HEK293 (cell line): Measurements from ENCODE around the gene LNPEP.

Source experiments
- CTCF ChIA-PET: fragments of 350-600 bp; formaldehyde crosslinking; extraction: SDS; loops from one replicate; lab custom pipeline; 2021; ENCODE audit warnings: antibody characterized with exemption; lab: Yijun Ruan, JAX
- POLR2A ChIA-PET: fragments of 300-600 bp; formaldehyde crosslinking; extraction: SDS; loops from one replicate; lab custom pipeline; 2020; ENCODE audit warnings: antibody characterized with exemption, inconsistent platforms; lab: Yijun Ruan, JAX
- H3K27ac ChIP-seq: fragments of 200-500 bp; sonication (Bioruptor generic); 2 replicates; pipeline ENCODE4 v1.5.1; 2014; ENCODE audit warnings: low read depth, low read length, control low read depth, inconsistent platforms; ENCODE audit errors: extremely low read depth
- H3K36me3 ChIP-seq, 2 experiments: fragments of 200-500 bp in 1 of 2; sonication (Bioruptor generic) in 1 of 2; 1 replicate in 1 of 2; 2 replicates in 1 of 2; pipeline ENCODE4 v1.5.1; 2014 to 2017; ENCODE audit warnings: inconsistent platforms in 2 of 2, low read length in 2 of 2; ENCODE audit not compliant: control insufficient read depth in 2 of 2, insufficient read depth in 1 of 2
- H3K4me1 ChIP-seq: fragments of 200-500 bp; sonication (Bioruptor generic); 2 replicates; pipeline ENCODE4 v1.5.1; 2014; ENCODE audit warnings: mild to moderate bottlenecking, low read length, inconsistent platforms; ENCODE audit not compliant: control insufficient read depth, insufficient read depth
- H3K4me3 ChIP-seq: 2 replicates; pipeline ENCODE4 v1.5.1; 2011; ENCODE audit warnings: low read depth, mild to moderate bottlenecking, control low read depth, low read length, moderate library complexity
- H3K9me3 ChIP-seq: fragments of 200-500 bp; sonication (Bioruptor generic); 2 replicates; pipeline ENCODE4 v1.5.1; 2014; ENCODE audit warnings: low read depth, low read length, inconsistent platforms; ENCODE audit not compliant: control insufficient read depth, insufficient read depth
- GFI1B ChIP-seq: fragments of 450-650 bp; formaldehyde crosslinking; IDR thresholded peaks from 2 replicates; pipeline ENCODE4 v1.5.1; 2016; ENCODE audit warnings: missing biosample characterization, missing genetic modification characterization
- HOXC10 ChIP-seq: sonication (generic); formaldehyde crosslinking; IDR thresholded peaks from 2 replicates; pipeline ENCODE4 v1.8.1; 2023; ENCODE audit warnings: mild to moderate bottlenecking, missing genetic modification reagents
- OSR2 ChIP-seq: fragments of 450-650 bp; formaldehyde crosslinking; IDR thresholded peaks from 2 replicates; pipeline ENCODE4 v1.5.1; 2016; ENCODE audit warnings: missing biosample characterization, missing genetic modification characterization
- REPIN1 ChIP-seq: fragments of 450-650 bp; formaldehyde crosslinking; IDR thresholded peaks from 2 replicates; pipeline ENCODE4 v1.5.1; 2017; ENCODE audit warnings: missing biosample characterization, missing genetic modification characterization, low read depth
- ZBTB20 ChIP-seq: fragments of 450-650 bp; formaldehyde crosslinking; IDR thresholded peaks from 2 replicates; pipeline ENCODE4 v1.5.1; 2016; ENCODE audit warnings: missing biosample characterization, missing genetic modification characterization
- ZFP37 ChIP-seq: fragments of 450-650 bp; formaldehyde crosslinking; IDR thresholded peaks from 2 replicates; pipeline ENCODE4 v1.5.1; 2016; ENCODE audit warnings: missing biosample characterization, missing genetic modification characterization
- ZFP69B ChIP-seq: fragments of 450-650 bp; formaldehyde crosslinking; IDR thresholded peaks from 2 replicates; pipeline ENCODE4 v1.5.1; 2016; ENCODE audit warnings: missing biosample characterization, missing genetic modification characterization
- ZIC2 ChIP-seq: fragments of 450-650 bp; formaldehyde crosslinking; IDR thresholded peaks from 2 replicates; pipeline ENCODE4 v1.5.1; 2016; ENCODE audit warnings: missing biosample characterization, missing genetic modification characterization
- ZNF133 ChIP-seq: fragments of 450-650 bp; formaldehyde crosslinking; IDR thresholded peaks from 2 replicates; pipeline ENCODE4 v1.5.1; 2016; ENCODE audit warnings: missing biosample characterization, missing genetic modification characterization
- ZNF175 ChIP-seq: fragments of 450-650 bp; formaldehyde crosslinking; IDR thresholded peaks from 2 replicates; pipeline ENCODE4 v1.5.1; 2016; ENCODE audit warnings: missing biosample characterization, missing genetic modification characterization
- ZNF404 ChIP-seq: fragments of 450-650 bp; formaldehyde crosslinking; IDR thresholded peaks from 2 replicates; pipeline ENCODE4 v1.5.1; 2017; ENCODE audit warnings: missing biosample characterization, missing genetic modification characterization
- ZNF473 ChIP-seq: fragments of 450-650 bp; formaldehyde crosslinking; IDR thresholded peaks from 2 replicates; pipeline ENCODE4 v1.5.1; 2017; ENCODE audit warnings: missing biosample characterization, missing genetic modification characterization
- ZNF521 ChIP-seq: fragments of 450-650 bp; formaldehyde crosslinking; IDR thresholded peaks from 2 replicates; pipeline ENCODE4 v1.5.1; 2017; ENCODE audit warnings: missing biosample characterization, mild to moderate bottlenecking, missing genetic modification characterization
- ZNF585B ChIP-seq: fragments of 450-650 bp; formaldehyde crosslinking; IDR thresholded peaks from 2 replicates; pipeline ENCODE4 v1.5.1; 2016; ENCODE audit warnings: missing biosample characterization, missing genetic modification characterization
- ZNF610 ChIP-seq: fragments of 450-650 bp; formaldehyde crosslinking; IDR thresholded peaks from 2 replicates; pipeline ENCODE4 v1.5.1; 2016; ENCODE audit warnings: missing biosample characterization, missing genetic modification characterization, borderline replicate concordance
- ZNF677 ChIP-seq: fragments of 450-650 bp; IDR thresholded peaks from 2 replicates; pipeline ENCODE4 v1.5.0; 2018; ENCODE audit warnings: missing biosample characterization, mild to moderate bottlenecking, missing genetic modification characterization, moderate library complexity
- ZNF701 ChIP-seq: fragments of 450-650 bp; formaldehyde crosslinking; IDR thresholded peaks from 2 replicates; pipeline ENCODE4 v1.5.1; 2016; ENCODE audit warnings: missing biosample characterization, missing genetic modification characterization
- ZSCAN23 ChIP-seq: fragments of 450-650 bp; formaldehyde crosslinking; IDR thresholded peaks from 2 replicates; pipeline ENCODE4 v1.5.1; 2016; ENCODE audit warnings: missing biosample characterization, missing genetic modification characterization
- TF ChIP-seq, protein P1 (sequence below): fragments of 450-650 bp; formaldehyde crosslinking; IDR thresholded peaks from 2 replicates; pipeline ENCODE4 v1.5.0; 2017; ENCODE audit warnings: missing biosample characterization, missing genetic modification characterization, borderline replicate concordance
- TF ChIP-seq, protein P2 (sequence below): fragments of 450-650 bp; formaldehyde crosslinking; IDR thresholded peaks from 2 replicates; pipeline ENCODE4; 2016; ENCODE audit warnings: missing biosample characterization, missing genetic modification characterization

LNPEP gene

DNA sequence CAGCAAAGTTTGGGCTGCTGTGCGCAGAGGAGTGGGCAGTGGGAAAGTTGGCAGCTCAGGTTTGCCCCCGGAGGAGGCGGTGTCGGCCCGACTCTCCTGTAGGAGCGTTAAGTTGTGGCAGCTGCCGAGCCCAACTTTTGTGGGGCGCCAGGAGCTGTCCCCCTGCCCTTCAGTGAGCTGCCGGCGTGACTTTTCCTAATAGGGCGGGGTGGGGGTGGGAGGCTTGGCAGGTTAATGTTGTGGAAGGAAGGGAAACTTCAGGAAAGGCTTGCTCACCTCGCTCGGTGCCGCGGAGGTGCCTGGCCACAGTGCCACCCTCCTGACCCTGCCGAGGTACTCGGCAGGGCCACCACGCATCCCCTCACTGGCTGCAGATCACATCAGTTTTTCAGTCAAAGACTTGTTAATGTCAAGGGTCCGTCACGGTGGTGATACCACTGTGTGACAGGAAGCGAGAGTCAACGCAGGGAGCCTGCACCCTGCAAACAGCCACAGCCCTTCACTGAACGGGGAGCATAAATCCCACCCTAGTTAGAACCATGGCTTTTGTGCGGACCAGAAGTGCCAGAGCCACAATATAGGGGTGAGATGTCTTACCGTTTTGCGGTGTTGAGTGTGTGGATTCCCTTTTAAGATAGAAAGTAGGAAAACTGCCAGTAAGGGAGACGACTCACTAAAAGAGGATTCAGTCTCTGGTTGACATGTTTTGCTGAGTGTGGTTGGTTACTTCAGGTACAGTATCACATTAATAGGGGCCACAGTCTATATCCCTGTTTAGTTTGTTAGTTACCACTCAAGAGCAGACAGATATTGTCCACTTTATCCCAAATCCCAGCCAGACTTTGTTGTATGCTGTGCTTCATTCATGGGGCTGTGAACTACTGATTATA is 796 bp downstream of the LNPEP start (continued):
- TF ChIP-seq ZBTB20 (tag by site-specific recombination) (peak; percentile 45; the same call in 1 of the 2 replicates), ZFP69B (peak; percentile 42; the same call in 1 of the 2 replicates), ZIC2 (peak; percentile 62; the same call in 1 of the 2 replicates), ZFP37 (0 out of 2 replicates have a peak, but pooled peaks have one; percentile 32), ZNF610 (tag by site-specific recombination) (no peak)

DNA sequence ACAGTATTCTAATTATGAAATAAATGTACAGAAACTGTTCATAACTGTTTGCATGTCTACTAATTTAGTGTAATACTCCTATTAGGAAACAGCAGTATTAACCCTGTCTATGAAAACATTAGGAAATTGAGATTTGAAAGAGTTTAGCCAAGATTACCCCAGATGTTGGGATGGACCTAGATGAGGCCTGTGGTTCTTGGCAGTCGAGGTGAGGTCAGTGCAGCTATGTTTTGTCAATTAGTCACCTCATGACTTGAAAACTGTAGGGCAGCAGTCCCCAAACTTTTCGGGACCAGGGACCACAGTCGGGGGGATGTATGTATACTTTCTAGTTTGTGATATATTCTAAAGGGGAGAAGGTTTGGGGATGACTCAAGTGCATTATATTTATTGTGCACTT is 4.7 kb downstream of the LNPEP start:
- ChIA-PET CTCF (interaction anchor here (2.8 kb wide), 1 partner anchor 71 kb away, joined by 10 read pairs; no protein-coding TSS in a partner anchor), POLR2A (no interaction called here)
- Histone ChIP-seq H3K9me3 (no peaks in the 10 kb centered on the region), H3K27ac (no peak overlapping the region), H3K4me1 (0 out of 2 replicates have a peak, but pooled peaks cover 3% of the 10 kb centered on the region), H3K4me3 (no peak overlapping the region), H3K36me3 (no peaks in the 10 kb centered on the region)
- TF ChIP-seq ZNF585B (tag by site-specific recombination) (no peak), OSR2 (tag by site-specific recombination) (no peak), ZNF677 (tag by site-specific recombination) (no peak), ZSCAN23 (no peak), GFI1B (no peak), ZBTB20 (tag by site-specific recombination) (no peak), REPIN1 (no peak), ZNF701 (tag by site-specific recombination) (no peak), HOXC10 (CRISPR knock-in tag) (no peak), ZNF404 (tag by site-specific recombination) (no peak), ZNF175 (tag by site-specific recombination) (no peak), ZNF473 (tag by site-specific recombination) (no peak)
- TF ChIP-seq, protein P1, sequence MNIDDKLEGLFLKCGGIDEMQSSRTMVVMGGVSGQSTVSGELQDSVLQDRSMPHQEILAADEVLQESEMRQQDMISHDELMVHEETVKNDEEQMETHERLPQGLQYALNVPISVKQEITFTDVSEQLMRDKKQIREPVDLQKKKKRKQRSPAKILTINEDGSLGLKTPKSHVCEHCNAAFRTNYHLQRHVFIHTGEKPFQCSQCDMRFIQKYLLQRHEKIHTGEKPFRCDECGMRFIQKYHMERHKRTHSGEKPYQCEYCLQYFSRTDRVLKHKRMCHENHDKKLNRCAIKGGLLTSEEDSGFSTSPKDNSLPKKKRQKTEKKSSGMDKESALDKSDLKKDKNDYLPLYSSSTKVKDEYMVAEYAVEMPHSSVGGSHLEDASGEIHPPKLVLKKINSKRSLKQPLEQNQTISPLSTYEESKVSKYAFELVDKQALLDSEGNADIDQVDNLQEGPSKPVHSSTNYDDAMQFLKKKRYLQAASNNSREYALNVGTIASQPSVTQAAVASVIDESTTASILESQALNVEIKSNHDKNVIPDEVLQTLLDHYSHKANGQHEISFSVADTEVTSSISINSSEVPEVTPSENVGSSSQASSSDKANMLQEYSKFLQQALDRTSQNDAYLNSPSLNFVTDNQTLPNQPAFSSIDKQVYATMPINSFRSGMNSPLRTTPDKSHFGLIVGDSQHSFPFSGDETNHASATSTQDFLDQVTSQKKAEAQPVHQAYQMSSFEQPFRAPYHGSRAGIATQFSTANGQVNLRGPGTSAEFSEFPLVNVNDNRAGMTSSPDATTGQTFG (tag by site-specific recombination): no peak
- TF ChIP-seq, protein P2, sequence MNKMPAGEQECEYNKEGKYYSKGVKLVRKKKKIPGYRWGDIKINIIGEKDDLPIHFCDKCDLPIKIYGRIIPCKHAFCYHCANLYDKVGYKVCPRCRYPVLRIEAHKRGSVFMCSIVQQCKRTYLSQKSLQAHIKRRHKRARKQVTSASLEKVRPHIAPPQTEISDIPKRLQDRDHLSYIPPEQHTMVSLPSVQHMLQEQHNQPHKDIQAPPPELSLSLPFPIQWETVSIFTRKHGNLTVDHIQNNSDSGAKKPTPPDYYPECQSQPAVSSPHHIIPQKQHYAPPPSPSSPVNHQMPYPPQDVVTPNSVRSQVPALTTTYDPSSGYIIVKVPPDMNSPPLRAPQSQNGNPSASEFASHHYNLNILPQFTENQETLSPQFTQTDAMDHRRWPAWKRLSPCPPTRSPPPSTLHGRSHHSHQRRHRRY (tag by site-specific recombination): no peak

DNA sequence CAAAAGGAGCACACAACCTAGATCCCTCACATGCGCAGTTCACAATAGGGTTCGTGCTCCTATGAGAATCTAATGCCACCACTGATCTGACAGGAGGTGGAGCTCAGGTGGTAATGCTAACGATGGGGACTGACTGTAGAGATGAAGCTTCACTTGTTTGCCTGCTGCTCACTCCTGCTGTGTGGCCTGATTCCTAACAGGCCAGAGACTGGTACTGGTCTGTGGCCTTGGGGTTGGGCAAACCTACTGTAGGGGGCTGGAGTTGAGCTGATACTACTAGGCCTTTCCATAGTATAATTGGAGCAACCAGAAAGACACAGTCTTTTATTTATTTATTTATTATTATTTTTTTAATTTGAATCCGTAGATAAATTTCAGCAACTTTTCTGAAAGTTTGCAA is 5.3 kb downstream of the LNPEP start:
- CTCF ChIA-PET: interaction anchor here (2.8 kb wide), 1 partner anchor 72 kb away, joined by 10 read pairs; no protein-coding TSS in a partner anchor
- POLR2A ChIA-PET: no interaction called here
- Histone ChIP-seq H3K9me3 (no peaks in the 10 kb centered on the region), H3K36me3 (no peaks in the 10 kb centered on the region), H3K4me1 (0 out of 2 replicates have a peak, but pooled peaks cover 3% of the 10 kb centered on the region), H3K4me3 (no peak overlapping the region), H3K27ac (no peak overlapping the region)
- TF ChIP-seq ZNF133 (tag by site-specific recombination): peak; percentile 64
- TF ChIP-seq ZNF521 (tag by site-specific recombination): no peak
